Skin of body (tissue), 2 donors: ENCODE data around the gene CPPED1. TPM values are rescaled to one million over a fixed set of nuclear protein-coding genes. Genes with fewer than 3 reads are reported as not detected.

Experiments
- DNase-seq: peaks from one replicate; lab custom pipeline; 2025; lab: John Stamatoyannopoulos, UW
- total RNA-seq: library from RNA; depleted of rRNA; stranded (reverse); fragments of >200 nt; gene quantifications from one replicate; pipeline ENCODE4 v1.2.3, GENCODE V29; 2014

The CPPED1 gene
- total RNA-seq, 1 donor from 2014 or later: 7.4 TPM

GRCh38 chr16:12653820-12654392 lies 149.8 kb downstream of the CPPED1 start:
- DNase-seq: no peak

- no peak for DNase-seq
These were observed 150.8 kb downstream of the CPPED1 start for GRCh38 chr16:12652924-12653323.

- no peak for DNase-seq
These were observed 151.7 kb downstream of the CPPED1 start for GRCh38 chr16:12651765-12652512.

- DNase-seq: no peak
These were observed 154.3 kb downstream of the CPPED1 start for GRCh38 chr16:12649356-12649755.

GRCh38 chr16:12646490-12647274 lies 157.0 kb downstream of the CPPED1 start:
- DNase-seq: no peak

GRCh38 chr16:12646098-12646489 lies 157.6 kb downstream of the CPPED1 start:
- DNase-seq: no peak

GRCh38 chr16:12643034-12643455 lies 160.6 kb downstream of the CPPED1 start:
- no peak for DNase-seq

GRCh38 chr16:12639044-12639443 lies 164.6 kb downstream of the CPPED1 start:
- DNase-seq: no peak

- no peak for DNase-seq
These were observed 166.7 kb downstream of the CPPED1 start for GRCh38 chr16:12637002-12637401.

- DNase-seq: no peak
These were observed 174.4 kb downstream of the CPPED1 start for GRCh38 chr16:12629271-12629670.

- no peak for DNase-seq
These were observed 175.2 kb downstream of the CPPED1 start for GRCh38 chr16:12628536-12628935.

GRCh38 chr16:12627394-12627793 lies 176.3 kb downstream of the CPPED1 start:
- DNase-seq: no peak

GRCh38 chr16:12626411-12626810 lies 177.3 kb downstream of the CPPED1 start:
- DNase-seq: no peak

- no peak for DNase-seq
These were observed 178.0 kb downstream of the CPPED1 start for GRCh38 chr16:12625716-12626115.

- DNase-seq: no peak
These were observed 178.6 kb downstream of the CPPED1 start for GRCh38 chr16:12625068-12625467.

GRCh38 chr16:12620150-12620549 lies 183.5 kb downstream of the CPPED1 start:
- no peak for DNase-seq

GRCh38 chr16:12618515-12618914 lies 185.2 kb downstream of the CPPED1 start:
- DNase-seq: no peak

- DNase-seq: no peak
These were observed 186.3 kb downstream of the CPPED1 start for GRCh38 chr16:12617401-12617819.

- no peak for DNase-seq
These were observed 188.9 kb downstream of the CPPED1 start for GRCh38 chr16:12614662-12615278.

GRCh38 chr16:12613992-12614661 lies 189.6 kb downstream of the CPPED1 start:
- no peak for DNase-seq
